Mesothelial cell of epicardium (in vitro differentiated cells): ENCODE results near the gene COX14. TPM values are rescaled to one million over a fixed set of nuclear protein-coding genes. Genes with fewer than 3 reads are reported as not detected.
A peak's percentile ranks its signal among the peaks of the same experiment; 100 is the strongest.
"Not testable (repeated sequence)": the region's sequence is repeated elsewhere in the genome, so short reads cannot be mapped to it uniquely, and the experiment has no call there.

Source experiments
- DNase-seq, 2 experiments: peaks; one replicate each; pipeline ENCODE4 v3.0.0; 2021; ENCODE audit warnings: low spot score in 2 of 2; ENCODE audit not compliant: unreplicated experiment in 2 of 2
- H3K27ac Mint-ChIP-seq: 2 replicates; pipeline ENCODE4 v1.8.0; 2021; ENCODE audit warnings: mixed read lengths
- H3K27me3 Mint-ChIP-seq: 2 replicates; pipeline ENCODE4 v1.8.0; 2021; ENCODE audit warnings: low read depth, mixed read lengths
- H3K36me3 Mint-ChIP-seq: 2 replicates; pipeline ENCODE4 v1.8.0; 2021; ENCODE audit warnings: mixed read lengths
- H3K4me1 Mint-ChIP-seq: 2 replicates; pipeline ENCODE4 v1.8.0; 2021; ENCODE audit warnings: mixed read lengths
- H3K4me3 Mint-ChIP-seq: 2 replicates; pipeline ENCODE4 v1.8.0; 2021; ENCODE audit warnings: mild to moderate bottlenecking, moderate library complexity, mixed read lengths
- H3K9me3 Mint-ChIP-seq: 2 replicates; pipeline ENCODE4 v1.8.0; 2021; ENCODE audit warnings: mixed read lengths
- total RNA-seq: library from RNA; stranded (reverse); gene quantifications from 3 replicates; pipeline ENCODE4 v1.2.1, GENCODE V29; 2021
- TF ChIP-seq, protein P1 (sequence below): fragments of 200-600 bp; sonication (generic); IDR thresholded peaks from one replicate; pipeline ENCODE4 v1.5.0; 2021; ENCODE audit warnings: antibody characterized with exemption; ENCODE audit not compliant: unreplicated experiment

Gene COX14
- total RNA-seq, 1 donor from 2014 or later, result 25.0 TPM

DNA sequence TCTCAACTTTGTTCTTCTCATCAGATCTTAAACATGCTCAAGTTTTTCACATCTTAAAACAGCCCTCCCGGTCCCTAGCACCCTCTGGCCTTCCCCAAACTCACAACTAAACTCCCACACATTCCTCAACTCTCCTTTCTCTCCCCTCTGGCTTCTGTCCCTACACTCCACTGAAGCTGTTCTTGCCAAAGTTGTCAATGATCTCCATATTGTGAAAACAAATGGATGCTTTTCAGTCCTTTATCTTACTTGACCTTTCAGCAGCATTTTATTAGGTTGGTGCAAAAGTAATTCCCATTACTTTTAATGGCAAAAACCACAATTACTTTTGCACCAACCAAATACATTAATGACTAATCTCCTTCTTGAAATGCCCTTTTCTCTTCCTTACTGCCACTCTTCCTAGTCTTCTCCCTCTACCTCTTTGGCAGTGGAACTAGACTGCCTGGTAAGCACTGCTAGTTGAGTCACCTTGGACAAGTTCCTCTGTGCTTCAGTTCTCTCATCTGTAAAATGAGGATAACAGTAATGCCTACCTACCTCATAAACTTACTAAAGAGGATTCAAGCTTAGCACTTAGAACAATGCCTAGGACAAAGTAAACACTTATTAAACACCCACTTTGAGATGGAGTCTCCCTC lies 39.1 kb downstream of the COX14 start:
- no peaks in the 10 kb centered on the region for H3K27me3 Mint-ChIP-seq
- H3K36me3 Mint-ChIP-seq, result no peaks in the 10 kb centered on the region
- peaks cover 7% of the 10 kb centered on the region for H3K4me1 Mint-ChIP-seq
- H3K4me3 Mint-ChIP-seq, result no peak overlapping the region
- no peaks in the 10 kb centered on the region for H3K9me3 Mint-ChIP-seq
- H3K27ac Mint-ChIP-seq, result peak overlapping the region; percentile 71
- TF ChIP-seq, protein P1, sequence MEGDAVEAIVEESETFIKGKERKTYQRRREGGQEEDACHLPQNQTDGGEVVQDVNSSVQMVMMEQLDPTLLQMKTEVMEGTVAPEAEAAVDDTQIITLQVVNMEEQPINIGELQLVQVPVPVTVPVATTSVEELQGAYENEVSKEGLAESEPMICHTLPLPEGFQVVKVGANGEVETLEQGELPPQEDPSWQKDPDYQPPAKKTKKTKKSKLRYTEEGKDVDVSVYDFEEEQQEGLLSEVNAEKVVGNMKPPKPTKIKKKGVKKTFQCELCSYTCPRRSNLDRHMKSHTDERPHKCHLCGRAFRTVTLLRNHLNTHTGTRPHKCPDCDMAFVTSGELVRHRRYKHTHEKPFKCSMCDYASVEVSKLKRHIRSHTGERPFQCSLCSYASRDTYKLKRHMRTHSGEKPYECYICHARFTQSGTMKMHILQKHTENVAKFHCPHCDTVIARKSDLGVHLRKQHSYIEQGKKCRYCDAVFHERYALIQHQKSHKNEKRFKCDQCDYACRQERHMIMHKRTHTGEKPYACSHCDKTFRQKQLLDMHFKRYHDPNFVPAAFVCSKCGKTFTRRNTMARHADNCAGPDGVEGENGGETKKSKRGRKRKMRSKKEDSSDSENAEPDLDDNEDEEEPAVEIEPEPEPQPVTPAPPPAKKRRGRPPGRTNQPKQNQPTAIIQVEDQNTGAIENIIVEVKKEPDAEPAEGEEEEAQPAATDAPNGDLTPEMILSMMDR, result no peak
- DNase-seq, result no peak

DNA sequence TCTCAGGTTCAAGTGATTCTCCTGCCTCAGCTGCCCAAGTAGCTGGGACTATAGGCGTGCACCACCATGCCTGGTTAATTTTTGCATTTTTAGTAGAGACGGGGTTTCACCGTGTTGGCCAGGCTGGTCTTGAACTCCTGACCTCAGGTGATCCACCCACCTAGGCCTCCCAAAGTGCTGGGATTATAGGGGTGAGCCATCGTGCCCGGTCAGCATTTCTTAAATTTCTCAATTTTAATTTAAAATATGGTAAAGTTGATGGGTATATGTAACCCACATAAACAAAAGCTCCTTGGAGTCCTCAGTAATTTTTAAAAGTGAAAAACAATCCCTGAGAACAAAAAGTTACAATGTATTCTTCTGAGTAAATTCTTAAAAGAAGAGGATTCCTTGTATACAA lies 42.9 kb downstream of the COX14 start:
- not testable (repeated sequence) for H3K27me3 Mint-ChIP-seq, H3K4me1 Mint-ChIP-seq, H3K9me3 Mint-ChIP-seq, H3K4me3 Mint-ChIP-seq, DNase-seq, H3K27ac Mint-ChIP-seq
- peaks cover 15% of the 10 kb centered on the region for H3K36me3 Mint-ChIP-seq

DNA sequence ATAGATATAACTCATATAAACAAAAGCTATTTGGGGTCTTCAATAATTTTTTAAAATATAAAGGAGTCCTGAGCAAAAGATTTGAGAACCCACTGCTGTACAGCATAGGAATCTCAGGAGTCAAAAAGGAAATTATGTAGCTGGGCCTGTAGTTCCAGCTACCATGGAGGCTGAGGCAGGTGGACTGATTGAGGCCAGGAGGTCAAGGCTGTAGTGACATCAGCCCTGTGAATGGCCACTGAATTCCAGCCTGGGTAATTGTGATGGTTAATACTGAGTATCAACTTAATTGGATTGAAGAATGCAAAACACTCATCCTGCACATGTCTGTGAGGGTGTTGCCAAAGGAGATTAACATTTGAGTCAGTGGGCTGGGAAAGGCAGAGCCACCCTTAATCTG lies 44.6 kb downstream of the COX14 start:
- Mint-ChIP-seq H3K9me3 (no peaks in the 10 kb centered on the region), H3K36me3 (peaks cover 15% of the 10 kb centered on the region), H3K27me3 (no peaks in the 10 kb centered on the region), H3K4me3 (no peak overlapping the region), H3K4me1 (no peaks in the 10 kb centered on the region), H3K27ac (no peak overlapping the region)
- TF ChIP-seq, protein P1, result no peak
- no peak for DNase-seq

DNA sequence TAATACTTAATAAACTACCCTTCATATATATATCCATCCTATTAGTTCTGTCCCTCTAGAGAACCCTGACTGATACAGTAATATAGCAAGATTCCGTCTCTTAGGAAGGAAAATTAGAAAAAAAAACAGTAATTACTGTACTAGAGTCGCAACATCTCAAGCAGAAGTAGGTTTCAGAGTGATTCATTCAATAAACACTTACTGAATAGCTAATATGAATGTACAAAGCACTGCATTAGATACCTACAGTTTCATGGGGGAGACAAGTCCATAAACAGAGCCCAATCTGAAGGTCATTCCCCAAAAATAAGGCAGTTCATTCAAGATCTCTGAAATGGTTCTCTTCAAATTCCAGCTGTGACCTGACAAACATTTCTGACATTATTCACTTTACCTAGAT lies 45.2 kb downstream of the COX14 start:
- H3K27me3 Mint-ChIP-seq, result no peaks in the 10 kb centered on the region
- peaks cover 15% of the 10 kb centered on the region for H3K36me3 Mint-ChIP-seq
- H3K4me1 Mint-ChIP-seq, result no peaks in the 10 kb centered on the region
- H3K4me3 Mint-ChIP-seq, result no peak overlapping the region
- TF ChIP-seq, protein P1, result no peak
- peak overlapping the region; percentile 37 for H3K27ac Mint-ChIP-seq
- DNase-seq, result no peak
- no peaks in the 10 kb centered on the region for H3K9me3 Mint-ChIP-seq

DNA sequence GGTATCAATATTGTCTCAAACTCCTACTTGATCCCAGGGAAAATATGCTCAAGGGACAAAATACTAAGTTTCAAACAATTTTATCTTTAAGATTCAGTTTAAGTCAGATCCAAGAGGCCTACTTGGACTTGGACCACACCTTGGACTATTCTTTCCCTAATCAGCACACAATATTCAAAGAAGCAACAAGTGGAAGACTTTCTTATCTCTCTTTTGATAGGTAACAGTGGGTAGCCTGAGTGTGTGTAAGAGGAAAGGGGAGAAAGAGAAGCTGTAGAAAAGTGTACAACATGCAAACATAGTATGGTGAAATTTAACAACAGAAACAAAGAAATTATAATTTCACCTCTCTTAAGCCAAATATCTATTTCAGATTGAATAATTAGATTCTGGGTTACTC lies 48.6 kb downstream of the COX14 start:
- Mint-ChIP-seq H3K4me3 (no peak overlapping the region), H3K4me1 (peaks cover 9% of the 10 kb centered on the region), H3K27ac (peak overlapping the region; percentile 2), H3K9me3 (no peaks in the 10 kb centered on the region), H3K27me3 (no peaks in the 10 kb centered on the region), H3K36me3 (peaks cover 15% of the 10 kb centered on the region)
- no peak for DNase-seq
- TF ChIP-seq, protein P1, result no peak

DNA sequence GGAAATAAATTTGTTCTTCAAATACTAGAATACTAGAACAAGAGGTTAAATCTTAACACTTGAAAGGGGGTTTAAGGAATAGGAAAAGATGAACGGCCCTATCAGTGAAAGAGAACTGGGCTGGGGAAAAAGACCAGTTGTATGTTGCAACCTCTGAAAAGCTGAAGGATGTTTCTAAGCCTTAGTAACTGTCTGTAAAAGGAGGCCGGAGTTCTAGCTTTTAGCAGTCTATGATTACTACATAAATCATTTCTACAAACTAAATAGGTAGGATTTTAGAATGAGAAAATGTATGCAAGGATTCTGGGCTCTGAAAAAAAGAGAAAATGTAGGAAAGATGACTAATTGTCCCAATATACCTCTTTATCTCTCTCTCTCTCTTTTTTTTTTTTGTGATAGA lies 50.2 kb downstream of the COX14 start:
- Mint-ChIP-seq H3K4me1 (peaks cover 16% of the 10 kb centered on the region), H3K9me3 (no peaks in the 10 kb centered on the region), H3K36me3 (peaks cover 11% of the 10 kb centered on the region), H3K27ac (no peak overlapping the region), H3K4me3 (no peak overlapping the region), H3K27me3 (no peaks in the 10 kb centered on the region)
- TF ChIP-seq, protein P1, result no peak
- no peak for DNase-seq
